ENCODE results near the gene NAALADL2. TPM values are rescaled to one million over a fixed set of nuclear protein-coding genes. Genes with fewer than 3 reads are reported as not detected.

Gene NAALADL2
- total RNA-seq, 1 donor from 2014 or later, result 1.6 TPM

GRCh38 chr3:175729466-175729865, 870.3 kb downstream of the NAALADL2 start:
- H3K27me3 Mint-ChIP-seq (ENCODE audit: unreplicated experiment), result no peaks in the 10 kb centered on the region
- TF ChIP-seq, protein P1, sequence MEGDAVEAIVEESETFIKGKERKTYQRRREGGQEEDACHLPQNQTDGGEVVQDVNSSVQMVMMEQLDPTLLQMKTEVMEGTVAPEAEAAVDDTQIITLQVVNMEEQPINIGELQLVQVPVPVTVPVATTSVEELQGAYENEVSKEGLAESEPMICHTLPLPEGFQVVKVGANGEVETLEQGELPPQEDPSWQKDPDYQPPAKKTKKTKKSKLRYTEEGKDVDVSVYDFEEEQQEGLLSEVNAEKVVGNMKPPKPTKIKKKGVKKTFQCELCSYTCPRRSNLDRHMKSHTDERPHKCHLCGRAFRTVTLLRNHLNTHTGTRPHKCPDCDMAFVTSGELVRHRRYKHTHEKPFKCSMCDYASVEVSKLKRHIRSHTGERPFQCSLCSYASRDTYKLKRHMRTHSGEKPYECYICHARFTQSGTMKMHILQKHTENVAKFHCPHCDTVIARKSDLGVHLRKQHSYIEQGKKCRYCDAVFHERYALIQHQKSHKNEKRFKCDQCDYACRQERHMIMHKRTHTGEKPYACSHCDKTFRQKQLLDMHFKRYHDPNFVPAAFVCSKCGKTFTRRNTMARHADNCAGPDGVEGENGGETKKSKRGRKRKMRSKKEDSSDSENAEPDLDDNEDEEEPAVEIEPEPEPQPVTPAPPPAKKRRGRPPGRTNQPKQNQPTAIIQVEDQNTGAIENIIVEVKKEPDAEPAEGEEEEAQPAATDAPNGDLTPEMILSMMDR (IDR thresholded peaks at IDR 0.05; ENCODE audit: partially characterized antibody, unreplicated experiment), result no peak
- H3K4me3 Mint-ChIP-seq (ENCODE audit: unreplicated experiment), result no peak overlapping the region
- H3K36me3 Mint-ChIP-seq (ENCODE audit: unreplicated experiment), result no peaks in the 10 kb centered on the region
- H3K9me3 Mint-ChIP-seq (ENCODE audit: unreplicated experiment), result peaks cover 4% of the 10 kb centered on the region
- H3K27ac Mint-ChIP-seq (ENCODE audit: unreplicated experiment), result no peak overlapping the region
- H3K4me1 Mint-ChIP-seq (ENCODE audit: low read depth, unreplicated experiment), result no peaks in the 10 kb centered on the region
- DNase-seq, result no peak

DNA sequence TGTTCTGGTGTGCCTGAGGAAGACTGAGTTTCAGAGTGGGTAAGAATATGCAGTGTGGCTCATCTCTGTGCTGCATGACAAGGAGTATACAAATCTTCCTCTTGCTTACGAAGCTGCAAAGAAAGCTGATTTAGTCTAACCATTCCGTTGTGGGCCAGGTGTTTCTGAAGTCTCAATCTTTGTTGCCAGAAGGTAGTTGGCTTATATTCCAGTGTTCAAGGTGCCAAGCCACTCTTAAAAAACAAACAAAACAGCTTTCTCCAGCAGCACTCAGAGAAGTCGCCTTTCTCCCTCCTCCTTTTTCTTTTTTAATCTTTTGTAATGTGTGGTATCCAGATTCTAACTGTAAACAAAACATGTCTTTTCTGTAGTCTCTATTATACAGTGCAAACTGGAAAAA, 872.4 kb downstream of the NAALADL2 start:
- TF ChIP-seq, protein P1 (IDR thresholded peaks at IDR 0.05; ENCODE audit: partially characterized antibody, unreplicated experiment), result no peak
- DNase-seq, result no peak
- H3K9me3 Mint-ChIP-seq (ENCODE audit: unreplicated experiment), result peaks cover 5% of the 10 kb centered on the region
- no peaks in the 10 kb centered on the region for H3K27me3 Mint-ChIP-seq (ENCODE audit: unreplicated experiment)
- no peak overlapping the region for H3K27ac Mint-ChIP-seq (ENCODE audit: unreplicated experiment)
- no peaks in the 10 kb centered on the region for H3K4me1 Mint-ChIP-seq (ENCODE audit: low read depth, unreplicated experiment)
- peaks cover 5% of the 10 kb centered on the region for H3K36me3 Mint-ChIP-seq (ENCODE audit: unreplicated experiment)
- no peak overlapping the region for H3K4me3 Mint-ChIP-seq (ENCODE audit: unreplicated experiment)

- TF ChIP-seq, protein P1 (IDR thresholded peaks at IDR 0.05; ENCODE audit: partially characterized antibody, unreplicated experiment), result no peak
- peaks cover 2% of the 10 kb centered on the region for H3K9me3 Mint-ChIP-seq (ENCODE audit: unreplicated experiment)
- no peak overlapping the region for H3K27ac Mint-ChIP-seq (ENCODE audit: unreplicated experiment)
Observed at GRCh38 chr3:175732017-175732416, 872.9 kb downstream of the NAALADL2 start.

GRCh38 chr3:175735866-175736265, 876.7 kb downstream of the NAALADL2 start:
- TF ChIP-seq, protein P1 (IDR thresholded peaks at IDR 0.05; ENCODE audit: partially characterized antibody, unreplicated experiment), result no peak
- H3K27me3 Mint-ChIP-seq (ENCODE audit: unreplicated experiment), result no peaks in the 10 kb centered on the region
- no peak for DNase-seq
- H3K36me3 Mint-ChIP-seq (ENCODE audit: unreplicated experiment), result peaks cover 5% of the 10 kb centered on the region
- no peaks in the 10 kb centered on the region for H3K4me1 Mint-ChIP-seq (ENCODE audit: low read depth, unreplicated experiment)
- H3K27ac Mint-ChIP-seq (ENCODE audit: unreplicated experiment), result no peak overlapping the region
- no peak overlapping the region for H3K4me3 Mint-ChIP-seq (ENCODE audit: unreplicated experiment)
- peaks cover 2% of the 10 kb centered on the region for H3K9me3 Mint-ChIP-seq (ENCODE audit: unreplicated experiment)

More at GRCh38 chr3:175732017-175732416, 872.9 kb downstream of the NAALADL2 start:
- no peak overlapping the region for H3K4me3 Mint-ChIP-seq (ENCODE audit: unreplicated experiment)
- peaks cover 5% of the 10 kb centered on the region for H3K36me3 Mint-ChIP-seq (ENCODE audit: unreplicated experiment)
- H3K4me1 Mint-ChIP-seq (ENCODE audit: low read depth, unreplicated experiment), result no peaks in the 10 kb centered on the region
- DNase-seq, result no peak
- no peaks in the 10 kb centered on the region for H3K27me3 Mint-ChIP-seq (ENCODE audit: unreplicated experiment)

DNA sequence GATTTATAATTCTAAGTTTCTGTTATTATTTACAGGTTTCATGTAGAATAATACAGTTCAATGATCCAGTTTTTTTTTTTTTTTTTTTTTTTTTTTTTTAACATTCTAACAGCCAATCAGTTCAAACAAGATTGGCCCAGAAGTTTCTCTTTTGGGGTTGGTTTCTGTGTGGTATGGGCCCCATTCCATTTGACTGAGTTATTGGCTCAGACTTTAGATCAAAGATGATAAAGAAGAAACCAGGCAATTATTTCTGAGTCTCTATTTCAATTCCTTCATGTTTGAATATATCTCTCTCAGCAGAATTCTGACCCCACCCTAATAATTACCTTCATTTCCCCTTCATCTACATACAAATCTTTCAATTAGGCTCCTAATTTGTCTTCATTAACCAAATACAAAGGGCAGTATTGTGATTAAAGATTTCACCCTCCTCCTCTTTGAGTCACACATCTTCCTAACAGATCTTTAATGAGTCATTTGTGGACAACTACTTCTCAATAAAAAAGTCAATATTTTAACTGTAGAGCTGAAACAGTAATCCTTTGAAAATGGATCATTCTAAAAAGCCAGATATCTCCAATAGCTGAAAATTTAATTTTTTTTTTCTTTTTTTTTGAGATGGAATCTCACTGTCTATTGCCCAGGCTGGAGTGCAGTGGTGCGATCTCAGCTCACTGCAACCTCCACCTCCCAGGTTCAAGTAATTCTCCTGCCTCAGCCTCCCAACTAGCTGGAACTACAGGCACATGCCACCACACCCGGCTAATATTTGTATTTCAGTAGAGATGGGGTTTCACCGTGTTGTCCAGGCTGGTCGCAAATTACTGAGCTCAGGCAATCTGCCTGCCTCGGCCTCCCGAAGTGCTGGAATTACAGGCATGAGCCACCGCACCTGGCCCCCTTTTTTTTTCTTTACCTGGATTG, 878.8 kb downstream of the NAALADL2 start:
- H3K4me1 Mint-ChIP-seq (ENCODE audit: low read depth, unreplicated experiment), result no peaks in the 10 kb centered on the region
- H3K27me3 Mint-ChIP-seq (ENCODE audit: unreplicated experiment), result no peaks in the 10 kb centered on the region
- no peak overlapping the region for H3K27ac Mint-ChIP-seq (ENCODE audit: unreplicated experiment)
- no peak for DNase-seq
- H3K4me3 Mint-ChIP-seq (ENCODE audit: unreplicated experiment), result no peak overlapping the region
- H3K9me3 Mint-ChIP-seq (ENCODE audit: unreplicated experiment), result peaks cover 2% of the 10 kb centered on the region
- H3K36me3 Mint-ChIP-seq (ENCODE audit: unreplicated experiment), result peaks cover 5% of the 10 kb centered on the region
- TF ChIP-seq, protein P1 (IDR thresholded peaks at IDR 0.05; ENCODE audit: partially characterized antibody, unreplicated experiment), result no peak

Data from glutamatergic neuron (in vitro differentiated cells).